Prostate gland (tissue), 2 donors: ENCODE measurements around the gene RASGRF2. TPM values are rescaled to one million over a fixed set of nuclear protein-coding genes. Genes with fewer than 3 reads are reported as not detected.

Experiments used
- DNase-seq: peaks from one replicate; pipeline ENCODE4 v3.0.0-alpha.2; 2019; ENCODE audit warnings: low spot score
- H3K27ac ChIP-seq, 2 donors: fragments of 200-600 bp; sonication (generic); 2 replicates each; pipeline ENCODE4 v1.5.1; 2017 to 2019
- H3K27me3 ChIP-seq: fragments of 200-600 bp; sonication (generic); replicated peaks from 2 replicates; pipeline ENCODE4 v1.5.1; 2019; ENCODE audit not compliant: insufficient read depth
- H3K36me3 ChIP-seq, 2 donors: fragments of 200-600 bp; sonication (generic); 1 replicate in 1 of 2; 2 replicates in 1 of 2; pipeline versions ENCODE4 v1.5.1 to v1.8.1; 2017 to 2019
- H3K4me1 ChIP-seq: fragments of 200-600 bp; sonication (generic); replicated peaks from 2 replicates; pipeline ENCODE4 v1.5.1; 2019
- H3K4me3 ChIP-seq, 2 donors: fragments of 200-600 bp; sonication (generic); 2 replicates each; pipeline ENCODE4 v1.5.1; 2017 to 2019
- H3K9me3 ChIP-seq: fragments of 200-600 bp; sonication (generic); 2 replicates; pipeline ENCODE4 v1.5.1; 2017
- CTCF ChIP-seq, 4 experiments: fragments of 200-600 bp in 2 of 4; fragments of 450-650 bp in 2 of 4; sonication (generic) in 2 of 4; IDR thresholded peaks; 1 replicate in 3 of 4; 2 replicates in 1 of 4; pipeline ENCODE4 v1.5.1; 2016 to 2019; ENCODE audit warnings: antibody characterized with exemption in 4 of 4, mild to moderate bottlenecking in 2 of 4, moderate library complexity in 2 of 4
- POLR2A ChIP-seq: fragments of 450-650 bp; IDR thresholded peaks from one replicate; pipeline ENCODE4 v1.6.1; 2016; ENCODE audit warnings: antibody characterized with exemption, mild to moderate bottlenecking
- POLR2AphosphoS5 ChIP-seq: sonication (generic); formaldehyde crosslinking; IDR thresholded peaks from one replicate; pipeline ENCODE4 v1.6.1; 2017; ENCODE audit warnings: antibody characterized with exemption
- WGBS: methylation state at CpG from one replicate; pipeline ENCODE4 v1.1.5; 2018; 5-methylcytosine and 5-hydroxymethylcytosine counted together
- intact Hi-C: fragments of 100-400 bp; cut with DNase I; formaldehyde crosslinking; loops from one replicate; pipeline ENCODE4 v1.14.2; 2022
- total RNA-seq, 2 donors: library from RNA; depleted of rRNA; stranded (reverse); fragments of >200 nt; gene quantifications; one replicate each; pipeline ENCODE4 v1.1.0, GENCODE V29; 2016

The RASGRF2 gene
- total RNA-seq, 2 donors from 2014 or later: 3.0 to 7.6 TPM

DNA sequence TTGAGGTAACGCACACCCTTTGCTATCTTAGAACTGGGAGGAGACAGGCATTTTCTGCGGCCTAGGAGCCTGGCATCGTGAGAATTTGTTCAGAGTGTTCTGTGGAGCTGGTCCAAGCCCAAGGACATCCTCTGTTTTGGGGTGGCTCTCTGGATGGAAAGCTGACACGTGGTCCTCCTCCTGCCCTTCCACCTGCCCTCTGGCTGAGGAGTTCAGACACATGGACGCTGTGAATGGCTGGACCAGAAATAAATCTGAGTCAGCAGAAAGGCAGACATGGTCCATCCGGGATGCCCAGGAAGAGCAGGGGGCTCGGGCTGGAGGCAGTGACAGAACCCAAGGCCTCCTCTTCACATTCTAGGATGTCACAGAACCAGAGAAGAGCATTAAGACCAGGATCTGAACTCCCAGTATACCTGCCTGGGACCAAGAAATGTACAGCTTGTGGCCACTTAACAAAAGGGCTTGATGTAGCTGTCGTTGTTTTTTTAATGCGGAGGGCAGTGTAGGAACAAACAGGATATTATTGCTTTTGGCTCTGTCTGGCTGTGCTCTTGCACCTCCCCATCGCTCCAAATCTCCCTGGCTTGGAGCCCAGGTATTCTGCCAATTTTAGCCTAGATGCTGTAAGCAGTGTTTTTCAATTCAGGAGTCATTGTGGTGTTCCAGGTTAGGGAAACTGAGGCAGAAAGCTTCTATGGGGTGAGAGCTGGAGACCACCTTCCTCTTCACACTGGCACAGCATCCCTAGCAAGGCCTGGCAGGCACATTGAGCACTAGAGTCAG lies 275.3 kb downstream of the RASGRF2 start:
- no peaks in the 10 kb centered on the region for H3K4me1 ChIP-seq
- WGBS: 51% methylated on average over 10 of the region's 10 CpGs
- H3K36me3 ChIP-seq: no peaks in the 10 kb centered on the region
- H3K27ac ChIP-seq: peak overlapping the region in 1 of 2 donors; percentile 8
- intact Hi-C loops: no loop called here
- no peaks in the 10 kb centered on the region for H3K27me3 ChIP-seq
- TF ChIP-seq CTCF (IDR thresholded peaks at IDR 0.05): no peak
- TF ChIP-seq POLR2AphosphoS5: no peak
- TF ChIP-seq POLR2A: no peak
- H3K4me3 ChIP-seq: no peak overlapping the region
- no peaks in the 10 kb centered on the region for H3K9me3 ChIP-seq
- no peak for DNase-seq

- WGBS: 89% methylated on average over 4 of the region's 4 CpGs
- Histone ChIP-seq H3K36me3 (no peaks in the 10 kb centered on the region), H3K27ac (no peak overlapping the region), H3K4me1 (no peaks in the 10 kb centered on the region), H3K9me3 (no peaks in the 10 kb centered on the region), H3K4me3 (no peak overlapping the region), H3K27me3 (no peaks in the 10 kb centered on the region)
- TF ChIP-seq CTCF (IDR thresholded peaks at IDR 0.05) (no peak), POLR2AphosphoS5 (no peak), POLR2A (no peak)
- DNase-seq: no peak
- intact Hi-C loops: no loop called here
Observed at GRCh38 chr5:81238460-81238859, 278.3 kb downstream of the RASGRF2 start.

GRCh38 chr5:81239613-81240012 lies 279.4 kb downstream of the RASGRF2 start:
- Histone ChIP-seq H3K4me3 (no peak overlapping the region), H3K9me3 (no peaks in the 10 kb centered on the region), H3K27me3 (no peaks in the 10 kb centered on the region), H3K4me1 (no peaks in the 10 kb centered on the region), H3K36me3 (no peaks in the 10 kb centered on the region), H3K27ac (no peak overlapping the region)
- intact Hi-C loops: no loop called here
- WGBS: 61% methylated on average over 5 of the region's 5 CpGs
- TF ChIP-seq POLR2AphosphoS5 (no peak), POLR2A (no peak), CTCF (IDR thresholded peaks at IDR 0.05) (no peak)
- no peak for DNase-seq

DNA sequence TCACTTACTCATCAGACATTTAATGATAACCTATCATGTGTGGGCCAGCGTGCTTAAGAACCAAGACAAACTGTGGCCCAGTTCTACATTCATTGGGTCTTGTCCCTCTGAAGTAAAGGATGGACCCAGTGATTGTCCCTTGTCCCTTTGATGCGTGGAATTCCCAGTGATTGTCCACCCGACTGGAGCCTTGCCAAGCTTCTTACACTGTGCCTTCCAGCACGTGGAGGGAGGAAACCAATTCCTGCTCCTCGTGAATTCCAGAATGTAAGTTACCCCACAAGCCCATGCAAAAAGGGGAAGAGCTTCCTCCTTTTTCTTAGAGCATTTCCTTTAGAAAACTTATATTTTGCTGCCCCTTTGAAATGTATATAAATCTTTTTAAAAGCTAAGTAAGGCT lies 280.8 kb downstream of the RASGRF2 start:
- WGBS: 60% methylated on average over 5 of the region's 5 CpGs
- no peak for TF ChIP-seq POLR2AphosphoS5
- no peak for TF ChIP-seq POLR2A
- no peak for TF ChIP-seq CTCF (IDR thresholded peaks at IDR 0.05)

More for the DNA sequence above, 280.8 kb downstream of the RASGRF2 start:
- Histone ChIP-seq H3K27me3 (no peaks in the 10 kb centered on the region), H3K27ac (no peak overlapping the region), H3K4me3 (no peak overlapping the region), H3K4me1 (no peaks in the 10 kb centered on the region), H3K36me3 (no peaks in the 10 kb centered on the region), H3K9me3 (no peaks in the 10 kb centered on the region)
- no peak for DNase-seq
- intact Hi-C loops: no loop called here
